T-helper 22 cell (primary cell): Measurements from ENCODE around the gene CHCHD3.

Source experiments
- DNase-seq: peaks from one replicate; pipeline ENCODE4 v3.0.0-alpha.2; 2020; ENCODE audit warnings: low read depth

Gene CHCHD3

GRCh38 chr7:133077394-133077793 lies 4.5 kb downstream of the CHCHD3 start:
- no peak for DNase-seq

- no peak for DNase-seq
These were observed 5.7 kb downstream of the CHCHD3 start for GRCh38 chr7:133076142-133076541.

GRCh38 chr7:133071506-133071905 lies 10.4 kb downstream of the CHCHD3 start:
- DNase-seq, result no peak

GRCh38 chr7:133070562-133070961 lies 11.3 kb downstream of the CHCHD3 start:
- DNase-seq, result no peak

- DNase-seq, result no peak
These were observed 16.6 kb downstream of the CHCHD3 start for GRCh38 chr7:133065301-133065700.

- DNase-seq, result no peak
These were observed 17.6 kb downstream of the CHCHD3 start for GRCh38 chr7:133064082-133064820.

- no peak for DNase-seq
These were observed 20.1 kb downstream of the CHCHD3 start for GRCh38 chr7:133061792-133062191.

GRCh38 chr7:133061357-133061756 lies 20.5 kb downstream of the CHCHD3 start:
- DNase-seq, result no peak

GRCh38 chr7:133060004-133060403 lies 21.9 kb downstream of the CHCHD3 start:
- no peak for DNase-seq

- DNase-seq, result no peak
These were observed 22.6 kb downstream of the CHCHD3 start for GRCh38 chr7:133059263-133059662.

GRCh38 chr7:133056370-133057238 lies 25.3 kb downstream of the CHCHD3 start:
- no peak for DNase-seq

GRCh38 chr7:133054162-133054840 lies 27.6 kb downstream of the CHCHD3 start:
- DNase-seq, result no peak

- no peak for DNase-seq
These were observed 28.5 kb downstream of the CHCHD3 start for GRCh38 chr7:133053321-133053891.

- no peak for DNase-seq
These were observed 29.1 kb downstream of the CHCHD3 start for GRCh38 chr7:133052826-133053225.

- DNase-seq, result no peak
These were observed 29.5 kb downstream of the CHCHD3 start for GRCh38 chr7:133052401-133052756.

- no peak for DNase-seq
These were observed 30.0 kb downstream of the CHCHD3 start for GRCh38 chr7:133051719-133052400.

- no peak for DNase-seq
These were observed 30.8 kb downstream of the CHCHD3 start for GRCh38 chr7:133051066-133051465.

- DNase-seq, result no peak
These were observed 31.5 kb downstream of the CHCHD3 start for GRCh38 chr7:133050200-133050995.

- no peak for DNase-seq
These were observed 33.3 kb downstream of the CHCHD3 start for GRCh38 chr7:133048589-133048988.

- no peak for DNase-seq
These were observed 34.6 kb downstream of the CHCHD3 start for GRCh38 chr7:133047321-133047720.
